Muscle of arm (tissue), 14 donors: ENCODE measurements around the gene UGT1A4. TPM values are rescaled to one million over a fixed set of nuclear protein-coding genes. Genes with fewer than 3 reads are reported as not detected.

Experiments
- DNase-seq: peaks from one replicate; pipeline ENCODE4 v3.0.0-alpha.2; 2013
- long read RNA-seq, 11 donors: transcript quantifications; one replicate each; lab custom pipeline, GENCODE V29; 2026
- polyA plus RNA-seq, 12 donors: library from polyadenylated mRNA; unstranded; fragments of 120-200 nt; gene quantifications; one replicate each; pipeline ENCODE4 v1.2.1, GENCODE V29; 2013; ENCODE audit not compliant: insufficient read length in 12 of 12

Gene UGT1A4
- not detected for polyA plus RNA-seq
- long read RNA-seq, donor 1, result 0 reads
- long read RNA-seq, donor 2, result 0 reads
- long read RNA-seq, donor 3, result 0 reads
- long read RNA-seq, donor 4, result 0 reads
- long read RNA-seq, donor 5, result 0 reads
- long read RNA-seq, donor 6, result 0 reads
- long read RNA-seq, donor 7, result 0 reads
- long read RNA-seq, donor 8, result 0 reads
- long read RNA-seq, donor 9, result 0 reads
- long read RNA-seq, donor 10, result 0 reads
- long read RNA-seq, donor 11, result 0 reads

DNA sequence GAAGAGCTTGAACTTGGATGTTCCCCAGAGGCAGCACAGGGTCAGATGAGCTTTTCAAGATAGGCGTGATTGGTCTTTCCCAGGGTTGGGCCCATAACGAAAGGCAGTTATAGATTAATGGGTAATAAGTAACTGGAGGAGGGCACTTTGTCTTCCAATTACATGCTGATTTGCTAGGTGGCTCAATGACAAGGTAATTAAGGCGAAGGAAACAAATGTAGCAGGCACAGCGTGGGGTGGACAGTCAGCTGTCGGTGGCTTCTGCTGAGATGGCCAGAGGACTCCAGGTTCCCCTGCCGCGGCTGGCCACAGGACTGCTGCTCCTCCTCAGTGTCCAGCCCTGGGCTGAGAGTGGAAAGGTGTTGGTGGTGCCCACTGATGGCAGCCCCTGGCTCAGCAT, at the start of gene UGT1A4:
TSS of gene UGT1A4 (plus strand) at position 185 of the 400 bp plus-strand sequence. CDS start at position 270, 85 bp downstream.
- DNase-seq, result no peak

DNA sequence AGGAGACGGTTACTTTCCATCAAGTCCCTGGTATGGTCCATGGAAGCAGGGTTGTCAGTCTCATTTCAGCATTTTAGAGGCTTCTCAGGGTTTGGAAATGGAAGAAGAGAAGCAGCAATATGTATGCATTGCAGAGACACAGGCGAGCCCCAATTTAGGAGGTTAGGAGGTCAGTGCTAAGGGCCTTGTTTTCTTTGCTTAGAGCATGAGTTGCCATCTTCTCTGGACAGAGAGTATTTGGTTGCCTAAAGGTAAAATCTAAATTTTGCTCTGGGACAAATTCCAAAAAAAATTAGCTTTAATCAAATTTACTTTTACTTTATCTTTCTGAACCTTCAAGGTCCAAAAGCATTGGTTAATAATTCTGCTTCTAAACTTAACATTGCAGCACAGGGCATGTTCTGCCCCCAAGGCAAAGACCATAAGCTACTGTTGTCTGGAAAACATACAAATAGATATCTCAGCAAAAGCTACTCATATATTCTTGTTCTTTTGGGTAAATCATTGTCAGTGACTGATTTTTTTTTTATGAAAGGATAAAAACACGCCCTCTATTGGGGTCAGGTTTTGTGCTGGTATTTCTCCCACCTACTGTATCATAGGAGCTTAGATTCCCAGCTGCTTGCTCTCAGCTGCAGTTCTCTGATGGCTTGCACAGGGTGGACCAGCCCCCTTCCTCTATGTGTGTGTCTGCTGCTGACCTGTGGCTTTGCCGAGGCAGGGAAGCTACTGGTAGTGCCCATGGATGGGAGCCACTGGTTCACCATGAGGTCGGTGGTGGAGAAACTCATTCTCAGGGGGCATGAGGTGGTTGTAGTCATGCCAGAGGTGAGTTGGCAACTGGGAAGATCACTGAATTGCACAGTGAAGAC, 47.0 kb upstream of the UGT1A4 start, which contains the start of gene UGT1A9:
TSS of gene UGT1A9 (plus strand) at position 609 of the 872 bp plus-strand sequence. CDS start at position 646, 37 bp downstream.
- no peak for DNase-seq

DNA sequence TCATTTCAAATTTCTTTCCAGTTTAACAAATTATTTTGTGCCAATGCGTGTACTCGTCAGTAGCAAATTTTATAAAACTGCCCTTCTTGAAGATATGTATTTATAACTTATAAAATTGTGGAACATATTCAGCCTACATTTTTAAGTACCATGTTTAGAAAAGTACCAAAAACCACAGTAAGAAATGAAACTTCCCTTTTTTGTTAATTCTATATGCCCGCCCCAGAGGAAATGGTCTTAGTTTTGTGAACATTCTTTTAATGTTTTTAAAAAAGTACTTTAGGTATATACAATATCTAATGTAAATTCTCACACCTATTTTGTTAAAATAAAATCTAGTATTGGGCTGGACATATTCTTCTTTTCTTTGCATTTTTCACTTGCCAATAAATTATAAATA, 45.6 kb upstream of the UGT1A4 start:
- no peak for DNase-seq

DNA sequence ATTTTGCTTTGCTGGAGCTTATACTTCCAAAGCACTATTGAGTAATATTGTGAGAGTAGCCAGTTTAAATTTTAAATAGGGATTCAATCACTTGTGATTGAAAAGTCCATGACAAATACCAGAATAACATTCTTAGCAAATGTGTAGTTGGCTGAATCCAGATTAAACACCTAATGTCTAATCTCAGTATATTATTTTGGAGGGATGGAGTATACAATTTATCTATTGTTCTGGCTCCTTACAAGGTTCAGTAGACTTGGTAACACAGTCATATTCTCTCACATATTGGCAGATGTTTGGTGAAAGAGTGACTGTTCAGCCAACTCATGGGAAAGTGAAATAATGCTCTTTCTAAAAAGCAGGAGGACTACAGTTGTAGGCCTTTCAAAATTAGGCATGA, 44.6 kb upstream of the UGT1A4 start:
- DNase-seq, result no peak

DNA sequence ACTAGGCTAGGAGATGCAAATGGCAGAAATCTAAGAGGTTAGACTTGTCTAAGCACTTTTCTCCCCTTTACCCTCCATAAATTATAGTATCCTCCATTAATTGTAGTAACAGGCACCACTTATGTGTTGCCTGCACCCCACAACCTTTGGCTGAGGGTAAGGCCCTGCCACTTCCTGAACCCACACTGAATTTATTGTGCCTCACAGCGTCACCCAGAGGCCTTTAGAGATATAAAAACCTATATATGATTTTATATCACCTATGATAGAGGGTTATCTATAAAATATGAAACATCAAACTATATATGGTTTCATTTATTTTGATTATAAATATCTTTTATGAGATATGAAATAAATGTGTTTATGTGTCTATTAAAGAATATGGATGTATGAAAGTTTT, 44.2 kb upstream of the UGT1A4 start:
- no peak for DNase-seq

DNA sequence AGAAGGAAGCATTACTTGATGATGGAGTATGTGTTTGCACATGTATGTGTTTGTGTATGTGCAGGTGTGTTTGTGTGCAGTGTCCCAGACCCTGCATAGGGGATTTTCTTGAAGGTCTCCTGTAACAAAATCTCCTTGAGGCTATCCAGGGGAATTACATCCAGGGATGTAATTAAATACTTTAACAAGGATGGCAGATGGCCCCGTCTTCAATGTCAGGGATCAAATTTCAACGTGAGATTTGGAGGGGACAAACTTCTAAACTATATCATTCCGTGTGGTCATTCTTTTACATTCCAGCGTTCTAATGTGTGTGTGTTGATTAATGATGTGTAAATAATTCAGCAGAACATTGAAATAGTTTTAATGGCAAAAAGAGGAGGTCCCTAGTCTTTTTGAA, 43.5 kb upstream of the UGT1A4 start:
- DNase-seq, result no peak

DNA sequence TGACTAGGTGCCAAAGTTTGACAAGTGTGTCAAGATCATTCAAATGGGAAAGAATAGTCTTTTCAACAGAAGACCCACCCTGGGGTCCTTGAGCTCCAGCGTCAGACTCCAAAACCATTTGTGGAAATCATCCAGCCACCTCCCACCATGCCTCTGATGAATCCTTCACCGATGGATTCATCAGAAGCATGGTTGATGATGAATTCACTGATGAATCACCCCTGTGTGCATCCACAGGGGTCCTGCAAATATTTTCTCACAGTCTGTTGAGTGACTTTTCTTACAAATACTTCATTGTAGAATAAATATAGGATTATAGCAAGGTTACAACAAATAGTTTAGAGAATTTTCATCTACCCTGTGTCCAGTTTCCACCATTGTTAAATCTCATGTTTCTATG, 42.5 kb upstream of the UGT1A4 start:
- no peak for DNase-seq

DNA sequence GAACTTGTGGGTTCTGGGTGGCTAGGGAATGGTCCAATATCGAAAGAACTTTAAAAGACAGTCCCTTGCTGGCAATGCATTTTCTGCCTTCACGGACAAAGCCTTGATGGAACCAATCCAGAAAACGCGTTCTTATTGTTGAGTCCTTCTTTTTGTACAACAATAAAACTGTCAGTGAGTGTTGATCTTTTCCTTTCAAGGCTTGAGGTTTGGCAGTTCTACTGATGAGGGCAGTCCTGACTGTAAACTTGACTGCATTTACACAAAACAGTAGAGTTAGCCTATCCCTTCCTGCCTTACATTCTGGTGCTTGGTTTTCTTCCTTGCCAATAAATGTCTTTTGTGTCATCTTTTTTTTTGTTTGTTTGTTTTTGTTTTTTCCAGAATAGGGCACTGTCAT, 39.3 kb upstream of the UGT1A4 start:
- no peak for DNase-seq

DNA sequence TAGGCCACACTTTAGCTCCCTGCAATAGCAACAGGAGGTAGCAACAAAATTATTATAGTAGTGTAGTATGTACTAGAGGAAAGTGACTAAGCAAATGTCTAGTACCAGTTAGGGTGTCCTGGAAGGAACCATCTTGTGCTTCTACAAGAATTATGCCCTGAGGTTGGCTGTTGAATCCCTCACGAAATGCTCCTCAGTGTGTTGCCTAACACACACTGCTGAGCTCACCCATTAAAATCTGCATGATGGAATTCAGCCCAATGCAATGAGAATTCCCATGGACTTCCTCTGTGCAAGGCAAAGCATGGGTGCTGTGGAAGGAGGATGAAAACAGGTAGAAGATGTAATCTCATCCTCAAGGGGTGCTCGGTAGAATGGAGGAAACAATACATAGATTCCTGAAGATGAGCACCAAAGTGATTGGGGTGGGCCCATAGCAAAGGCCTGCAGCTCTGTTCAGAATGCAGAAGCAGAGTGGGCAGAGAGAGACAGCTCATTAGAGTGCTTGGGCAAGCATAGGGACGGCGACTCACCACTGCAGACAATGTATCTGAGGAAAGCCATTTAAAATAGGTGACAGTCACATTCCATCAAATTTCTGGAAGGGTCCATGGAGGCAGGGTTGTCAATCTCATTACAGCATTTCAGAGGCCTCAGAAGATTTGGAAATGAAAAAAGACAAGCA, 38.0 kb upstream of the UGT1A4 start:
- DNase-seq, result no peak

DNA sequence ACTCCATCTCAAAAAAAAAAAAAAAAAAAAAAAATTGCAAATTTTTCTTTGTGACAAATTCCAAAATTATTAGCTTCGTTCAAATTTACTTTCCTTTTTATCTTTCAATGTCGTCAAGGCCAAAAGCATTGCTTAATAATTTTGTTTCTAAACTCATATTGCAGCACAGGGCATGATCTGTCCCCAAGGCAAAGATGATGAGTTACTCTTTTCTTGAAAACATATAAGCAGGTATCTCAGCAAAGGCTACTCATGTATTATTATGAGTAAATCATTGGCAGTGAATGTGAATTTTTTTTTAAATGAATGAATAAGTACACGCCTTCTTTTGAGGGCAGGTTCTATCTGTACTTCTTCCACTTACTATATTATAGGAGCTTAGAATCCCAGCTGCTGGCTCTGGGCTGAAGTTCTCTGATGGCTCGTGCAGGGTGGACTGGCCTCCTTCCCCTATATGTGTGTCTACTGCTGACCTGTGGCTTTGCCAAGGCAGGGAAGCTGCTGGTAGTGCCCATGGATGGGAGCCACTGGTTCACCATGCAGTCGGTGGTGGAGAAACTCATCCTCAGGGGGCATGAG, 36.9 kb upstream of the UGT1A4 start, which contains the start of gene UGT1A7:
TSS of gene UGT1A7 (plus strand) at position 381 of the 579 bp plus-strand sequence. CDS start at position 418, 37 bp downstream.
- no peak for DNase-seq

DNA sequence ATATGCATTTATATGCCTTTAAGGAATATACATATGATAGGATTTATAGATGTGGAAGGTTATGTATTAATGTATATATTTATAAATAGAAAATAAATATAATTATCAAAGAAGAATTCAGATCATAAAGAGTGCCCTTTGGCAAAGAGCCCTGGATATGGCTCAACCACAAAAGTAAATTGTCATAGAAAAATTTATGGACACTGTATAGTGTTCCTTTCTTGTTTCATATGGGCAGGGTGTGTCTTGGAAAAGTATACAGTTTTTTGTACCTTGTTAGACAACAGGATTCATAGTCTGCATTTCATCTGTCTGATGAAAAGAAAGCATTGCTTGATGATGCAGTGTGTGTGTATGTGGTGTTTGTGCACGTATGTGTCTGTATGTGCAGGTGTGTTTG, 33.9 kb upstream of the UGT1A4 start:
- no peak for DNase-seq

DNA sequence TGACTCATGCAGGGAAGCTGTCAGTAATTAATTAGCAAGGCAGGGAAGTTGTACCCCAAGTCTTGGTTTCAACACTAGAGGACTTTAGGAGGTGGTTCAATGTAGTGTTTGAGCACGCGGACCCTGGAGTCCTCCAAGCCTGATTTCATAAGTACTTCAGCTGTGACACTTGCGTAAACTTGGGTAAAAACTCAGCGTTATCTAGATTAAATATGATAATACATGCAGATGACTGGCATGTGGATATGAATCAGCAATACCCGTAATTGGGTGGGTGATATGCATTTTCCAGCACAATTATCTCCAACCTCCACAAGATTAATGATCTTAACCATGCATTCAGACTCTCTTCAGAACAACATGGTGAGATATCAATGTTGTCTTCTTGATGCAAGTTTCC, 31.6 kb upstream of the UGT1A4 start:
- no peak for DNase-seq

DNA sequence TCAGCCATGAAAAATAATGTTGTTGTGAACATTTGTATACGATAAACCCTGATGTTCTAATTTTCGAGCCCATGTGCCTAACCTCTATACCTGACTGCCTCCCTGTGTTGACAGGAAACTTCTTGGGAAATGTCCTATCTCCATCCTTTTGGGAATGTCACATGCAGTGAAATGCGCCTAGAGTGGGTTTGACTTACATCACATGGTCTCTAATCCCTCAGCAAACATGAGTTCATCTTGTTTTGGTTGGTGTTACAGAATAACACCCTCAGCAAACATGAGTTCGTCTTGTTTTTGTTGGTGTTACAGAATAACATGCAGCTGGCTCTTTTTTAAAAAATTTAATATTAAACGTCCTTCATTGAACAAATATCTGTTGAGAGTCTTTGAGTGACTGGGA, 30.2 kb upstream of the UGT1A4 start:
- no peak for DNase-seq

DNA sequence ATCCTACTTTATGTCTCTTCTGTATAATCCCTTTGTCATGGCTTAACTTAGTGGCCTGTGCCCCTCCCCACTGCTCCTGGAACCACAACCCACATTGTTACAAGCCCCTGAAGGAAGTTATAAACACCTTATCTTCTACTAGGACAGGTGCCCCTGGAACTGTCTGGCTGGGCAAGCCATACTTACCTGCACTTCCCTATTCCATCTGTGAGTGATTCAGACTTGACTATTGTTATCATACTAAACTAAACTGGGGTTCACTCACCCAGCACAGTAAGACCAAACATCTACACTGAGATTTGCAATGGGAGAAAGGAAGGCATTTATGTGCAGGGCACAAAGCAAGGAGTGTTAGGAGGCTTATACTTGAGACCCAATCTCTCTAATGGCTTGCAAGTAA, 29.5 kb upstream of the UGT1A4 start:
- no peak for DNase-seq

DNA sequence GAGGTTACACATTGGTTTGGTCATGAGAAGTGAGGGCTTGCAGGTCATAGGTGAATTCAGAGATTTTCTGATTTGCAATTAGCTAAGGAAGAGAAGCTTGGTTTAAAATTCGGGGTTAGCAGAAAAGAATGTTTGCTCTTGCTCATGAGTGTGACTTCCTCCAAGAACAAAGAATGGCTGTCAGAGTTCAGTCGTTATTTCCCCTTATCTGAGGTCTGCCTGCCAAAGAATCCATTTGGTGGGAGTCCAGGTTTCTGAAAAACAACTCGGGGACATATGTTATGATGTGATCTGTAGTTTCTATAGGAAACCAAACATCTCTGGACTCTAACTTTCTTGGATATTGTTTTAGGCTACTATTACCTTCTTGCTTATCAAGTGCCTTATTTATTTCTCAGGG, 29.0 kb upstream of the UGT1A4 start:
- DNase-seq, result no peak

DNA sequence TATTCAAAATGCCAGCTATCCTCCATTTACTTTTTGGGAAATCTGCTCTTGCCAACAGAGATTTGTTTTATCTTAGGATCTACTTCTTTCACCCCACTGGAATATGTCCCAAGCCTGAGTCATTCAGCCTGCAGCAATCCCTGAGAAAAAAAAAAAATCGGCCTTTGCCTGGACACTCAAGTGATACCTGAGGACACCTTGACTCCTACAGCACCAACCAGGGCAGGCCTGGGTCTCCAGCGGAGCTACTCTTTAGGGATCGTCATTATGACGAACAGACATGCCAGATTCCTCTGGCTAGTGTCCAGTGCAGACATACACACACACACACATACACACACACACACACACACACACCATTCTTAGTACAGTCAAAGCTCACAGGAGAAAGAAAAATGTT, 28.1 kb upstream of the UGT1A4 start:
- DNase-seq, result no peak

DNA sequence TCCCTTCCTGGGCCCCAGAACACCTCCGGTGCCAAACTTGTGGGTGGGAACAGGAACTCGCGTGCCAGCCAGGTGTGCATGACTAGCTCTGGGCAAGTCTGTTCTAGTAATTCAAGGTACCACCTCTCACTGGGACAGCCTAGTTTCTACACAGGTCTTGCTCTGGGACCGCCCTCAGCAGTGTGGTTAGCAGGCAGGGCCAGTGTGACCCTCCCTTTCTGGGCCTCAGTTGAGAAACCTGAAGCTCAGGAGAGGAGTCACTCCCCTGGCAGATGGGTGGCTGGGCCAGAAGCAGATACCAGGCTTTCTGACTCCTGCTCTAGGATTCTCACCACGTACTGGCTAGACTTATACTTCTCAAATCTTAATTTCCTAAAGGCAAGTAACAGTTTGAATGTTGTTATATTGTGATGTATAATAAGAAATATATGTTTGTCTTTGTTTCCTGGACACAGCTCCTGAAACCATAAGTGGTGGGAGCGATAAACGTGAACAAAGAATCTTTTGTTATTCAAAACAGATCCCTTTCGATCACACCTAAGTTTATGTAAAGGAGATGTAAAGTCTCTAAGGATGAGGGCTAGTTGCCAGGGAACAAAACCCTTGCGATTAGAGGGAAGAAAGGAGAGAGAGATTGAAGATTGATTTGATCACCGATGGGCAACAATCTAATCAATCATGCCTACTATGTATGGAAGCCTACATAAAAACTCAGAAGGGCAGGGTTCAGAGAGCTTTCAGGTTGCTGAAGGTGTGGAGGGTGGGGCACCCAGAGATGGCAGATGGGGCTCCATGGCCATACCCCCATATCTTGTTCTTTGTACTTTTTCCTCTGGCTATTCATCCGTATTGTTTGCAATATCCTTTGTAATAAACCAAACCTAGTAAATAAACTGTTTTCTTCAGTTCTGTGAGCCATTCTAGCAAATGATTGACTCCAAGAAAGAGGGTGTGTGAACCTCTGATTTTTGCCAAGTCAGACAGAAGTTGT, 26.8 kb upstream of the UGT1A4 start:
- DNase-seq, result no peak

DNA sequence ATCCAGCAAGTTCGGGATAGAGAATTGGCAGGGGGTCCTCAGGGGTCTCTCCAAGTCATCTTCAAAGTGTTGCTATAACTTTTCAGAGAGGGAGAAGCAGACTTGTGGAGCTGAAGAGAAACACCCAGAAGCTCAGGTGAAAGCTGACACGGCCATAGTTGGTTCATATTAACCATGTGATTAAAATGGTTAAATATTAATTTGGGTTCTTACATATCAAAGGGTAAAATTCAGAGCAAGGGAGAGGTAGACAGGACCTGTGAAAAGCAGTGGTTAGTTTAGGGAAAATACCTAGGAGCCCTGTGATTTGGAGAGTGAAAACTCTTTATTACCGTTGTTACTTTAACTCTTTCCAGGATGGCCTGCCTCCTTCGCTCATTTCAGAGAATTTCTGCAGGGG, 25.9 kb upstream of the UGT1A4 start, which contains the start of gene UGT1A6:
TSS of gene UGT1A6 (plus strand) at position 243 of the 400 bp plus-strand sequence. CDS start at position 358, 115 bp downstream.
- no peak for DNase-seq

DNA sequence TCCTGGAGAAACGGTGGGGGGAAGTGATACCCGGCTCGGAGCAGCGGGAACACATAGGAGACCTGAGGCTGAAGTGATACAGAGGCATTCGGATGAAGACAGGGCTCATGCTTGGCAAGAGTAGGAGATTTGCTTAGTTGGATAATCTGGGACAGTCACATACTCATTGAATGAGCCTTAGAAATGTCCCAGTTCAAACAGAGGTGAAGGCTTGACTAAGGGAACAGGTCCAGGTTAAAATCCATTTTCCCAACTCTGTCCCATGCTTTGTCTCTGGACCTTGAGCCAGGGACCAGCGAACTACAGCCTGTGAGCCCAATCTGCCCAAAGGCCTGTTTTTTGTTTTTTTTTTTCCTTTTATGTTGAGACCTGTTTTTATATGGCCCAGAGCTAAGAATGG, 24.6 kb upstream of the UGT1A4 start:
- DNase-seq, result no peak

DNA sequence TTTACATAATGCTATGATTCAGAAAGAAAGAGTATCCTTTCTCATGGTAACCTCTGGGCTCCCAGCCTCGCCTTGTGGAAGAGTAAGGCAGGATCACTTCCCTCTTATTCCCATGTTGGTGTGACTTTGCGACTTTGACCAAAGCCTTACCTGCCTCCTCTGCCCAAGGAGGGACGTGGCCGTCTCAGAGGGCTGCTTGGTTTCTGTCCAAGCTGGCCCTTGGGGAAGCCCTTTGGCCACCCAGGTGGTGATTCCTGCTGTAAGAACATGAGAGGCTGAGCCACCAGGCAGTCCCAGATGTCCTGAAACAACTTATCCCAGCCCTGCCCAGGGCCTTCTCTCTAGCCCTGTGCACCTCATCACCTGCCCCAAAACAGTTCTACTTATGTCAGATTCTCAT, 19.8 kb upstream of the UGT1A4 start:
- DNase-seq, result no peak
